Neural progenitor cell (in vitro differentiated cells): ENCODE measurements around the gene PDGFB. TPM values are rescaled to one million over a fixed set of nuclear protein-coding genes. Genes with fewer than 3 reads are reported as not detected.

Experiments
- DNase-seq: peaks from one replicate; pipeline ENCODE4 v3.0.0-alpha.2; 2016; ENCODE audit warnings: low spot score
- H2AFZ ChIP-seq: fragments of 200-600 bp; sonication (generic); replicated peaks from 2 replicates; pipeline ENCODE4 v1.6.1; 2016; ENCODE audit warnings: antibody characterized with exemption
- H3F3A ChIP-seq: fragments of 200-600 bp; sonication (generic); 2 replicates; pipeline ENCODE4 v1.6.1; 2016; ENCODE audit warnings: antibody characterized with exemption, low read depth
- H3K27ac ChIP-seq: fragments of 200-600 bp; sonication (generic); 2 replicates; pipeline ENCODE4 v1.5.1; 2016; ENCODE audit warnings: mild to moderate bottlenecking
- H3K27me3 ChIP-seq: fragments of 200-600 bp; sonication (generic); 2 replicates; pipeline ENCODE4 v1.6.1; 2016; ENCODE audit warnings: mild to moderate bottlenecking, moderate library complexity
- H3K36me3 ChIP-seq: fragments of 200-600 bp; sonication (generic); 2 replicates; pipeline ENCODE4 v1.5.1; 2016
- H3K4me1 ChIP-seq: fragments of 200-600 bp; sonication (generic); 2 replicates; pipeline ENCODE4 v1.6.1; 2016; ENCODE audit warnings: mixed run types
- H3K4me2 ChIP-seq: fragments of 200-600 bp; sonication (generic); 2 replicates; pipeline ENCODE4 v1.6.1; 2016
- H3K4me3 ChIP-seq: fragments of 200-600 bp; sonication (generic); 2 replicates; pipeline ENCODE4 v1.5.1; 2016
- H3K79me2 ChIP-seq: fragments of 200-600 bp; sonication (generic); 2 replicates; pipeline ENCODE4 v1.6.1; 2016; ENCODE audit warnings: low read depth
- H3K9ac ChIP-seq: fragments of 200-600 bp; sonication (generic); 2 replicates; pipeline ENCODE4 v1.6.1; 2016
- H3K9me3 ChIP-seq: fragments of 200-600 bp; sonication (generic); 2 replicates; pipeline ENCODE4 v1.5.1; 2016; ENCODE audit warnings: low read depth
- H4K20me1 ChIP-seq: fragments of 200-600 bp; sonication (generic); 2 replicates; pipeline ENCODE4 v1.6.1; 2016; ENCODE audit warnings: low read depth
- H3K27ac Mint-ChIP-seq: 3 replicates; pipeline ENCODE4 v1.8.0; 2021; ENCODE audit warnings: mixed read lengths
- H3K27me3 Mint-ChIP-seq: 2 replicates; pipeline ENCODE4 v1.8.0; 2022; ENCODE audit warnings: low read depth, mild to moderate bottlenecking, inconsistent platforms, moderate library complexity, mixed read lengths; ENCODE audit not compliant: insufficient read depth
- H3K36me3 Mint-ChIP-seq: 3 replicates; pipeline ENCODE4 v1.8.0; 2021; ENCODE audit warnings: mixed read lengths
- H3K4me1 Mint-ChIP-seq: 3 replicates; pipeline ENCODE4 v1.8.0; 2021; ENCODE audit warnings: mixed read lengths
- H3K4me3 Mint-ChIP-seq: 3 replicates; pipeline ENCODE4 v1.8.0; 2021; ENCODE audit warnings: mild to moderate bottlenecking, moderate library complexity, mixed read lengths
- H3K9me3 Mint-ChIP-seq: 3 replicates; pipeline ENCODE4 v1.8.0; 2020; ENCODE audit warnings: mixed read lengths
- CTCF ChIP-seq: fragments of 200-600 bp; sonication (generic); IDR thresholded peaks from 2 replicates; pipeline ENCODE4 v1.5.1; 2017; ENCODE audit warnings: antibody characterized with exemption, mild to moderate bottlenecking
- EZH2 ChIP-seq: fragments of 200-600 bp; sonication (generic); IDR thresholded peaks from 2 replicates; pipeline ENCODE4 v1.6.1; 2017; ENCODE audit warnings: antibody characterized with exemption, mild to moderate bottlenecking, moderate library complexity
- EZH2phosphoT487 ChIP-seq: fragments of 200-600 bp; sonication (generic); IDR thresholded peaks from 2 replicates; pipeline ENCODE4 v1.6.1; 2017; ENCODE audit warnings: antibody characterized with exemption
- total RNA-seq: library from RNA; depleted of rRNA; stranded (reverse); fragments of >200 nt; gene quantifications from 2 replicates; pipeline ENCODE4 v1.2.3, GENCODE V29; 2015; ENCODE audit warnings: low replicate concordance

Gene PDGFB
- total RNA-seq, 1 donor from 2014 or later, result 0.15 TPM

DNA sequence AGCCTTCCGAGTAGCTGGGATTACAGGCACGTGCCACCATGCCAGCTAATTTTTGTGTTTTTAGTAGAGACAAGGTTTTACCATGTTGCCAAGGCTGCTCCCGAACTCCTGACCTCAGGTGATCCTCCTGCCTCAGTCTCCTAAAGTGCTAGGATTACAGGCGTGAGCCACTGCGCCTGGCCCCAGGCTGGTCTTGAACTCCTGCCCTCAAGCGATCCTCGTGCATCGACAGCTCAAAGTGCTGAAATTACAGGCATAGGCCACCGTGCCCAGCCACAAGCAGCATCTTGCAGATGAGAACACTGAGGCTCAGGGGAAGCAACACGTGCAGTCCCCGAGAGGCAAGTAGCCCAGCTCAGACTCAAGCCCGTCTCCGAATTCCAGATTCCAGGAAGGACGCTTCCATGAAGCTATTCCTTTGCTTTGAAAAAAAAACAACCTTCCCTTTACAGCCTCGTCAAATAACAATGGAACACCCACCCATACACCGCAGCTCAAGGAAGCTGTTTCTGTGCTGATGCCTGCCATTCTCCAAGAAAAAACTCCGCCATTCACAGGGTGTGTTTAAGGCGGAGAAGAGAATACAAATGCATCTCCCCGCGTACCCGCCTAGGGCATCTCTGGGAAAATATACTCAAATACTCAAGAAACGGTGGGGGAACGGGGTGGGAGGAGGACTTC, 34.5 kb upstream of the PDGFB start:
- H3K27me3 Mint-ChIP-seq, result peaks cover 6% of the 10 kb centered on the region
- H3K36me3 ChIP-seq, result no peaks in the 10 kb centered on the region
- H3K4me1 Mint-ChIP-seq, result peaks cover 19% of the 10 kb centered on the region
- no peak overlapping the region for H3K4me3 ChIP-seq
- H3K36me3 Mint-ChIP-seq, result peaks cover 3% of the 10 kb centered on the region
- peaks cover 8% of the 10 kb centered on the region for H3F3A ChIP-seq
- H3K79me2 ChIP-seq, result no peaks in the 10 kb centered on the region
- H3K4me2 ChIP-seq, result peak overlapping the region; percentile 8
- H3K27ac Mint-ChIP-seq, result peak overlapping the region; percentile 72
- no peaks in the 10 kb centered on the region for H3K27me3 ChIP-seq
- H3K4me1 ChIP-seq, result peaks cover 7% of the 10 kb centered on the region
- H2AFZ ChIP-seq, result peak overlapping the region; percentile 36
- no peak for TF ChIP-seq EZH2
- no peak for TF ChIP-seq EZH2phosphoT487
- no peak for TF ChIP-seq CTCF
- no peaks in the 10 kb centered on the region for H3K9me3 ChIP-seq
- H3K9ac ChIP-seq, result no peak overlapping the region
- H4K20me1 ChIP-seq, result no peaks in the 10 kb centered on the region
- no peak overlapping the region for H3K27ac ChIP-seq
- H3K4me3 Mint-ChIP-seq, result no peak overlapping the region
- no peak for DNase-seq
- peaks cover 5% of the 10 kb centered on the region for H3K9me3 Mint-ChIP-seq

- Histone ChIP-seq H2AFZ (no peak overlapping the region), H3K9ac (no peak overlapping the region), H3K27ac (no peak overlapping the region), H3K4me3 (no peak overlapping the region), H3K4me2 (no peak overlapping the region), H4K20me1 (no peaks in the 10 kb centered on the region), H3F3A (peaks cover 8% of the 10 kb centered on the region), H3K9me3 (no peaks in the 10 kb centered on the region), H3K36me3 (no peaks in the 10 kb centered on the region), H3K79me2 (no peaks in the 10 kb centered on the region), H3K27me3 (no peaks in the 10 kb centered on the region), H3K4me1 (peaks cover 7% of the 10 kb centered on the region)
- peaks cover 3% of the 10 kb centered on the region for H3K36me3 Mint-ChIP-seq
- no peak overlapping the region for H3K4me3 Mint-ChIP-seq
- no peak overlapping the region for H3K27ac Mint-ChIP-seq
- DNase-seq, result no peak
- peaks cover 9% of the 10 kb centered on the region for H3K27me3 Mint-ChIP-seq
- H3K4me1 Mint-ChIP-seq, result peaks cover 17% of the 10 kb centered on the region
- H3K9me3 Mint-ChIP-seq, result peaks cover 5% of the 10 kb centered on the region
- no peak for TF ChIP-seq EZH2
- no peak for TF ChIP-seq CTCF
- no peak for TF ChIP-seq EZH2phosphoT487
Measured at GRCh38 chr22:39278040-39278439, 33.3 kb upstream of the PDGFB start.

- no peak overlapping the region for H3K4me3 ChIP-seq
- Mint-ChIP-seq H3K27ac (peak overlapping the region; percentile 33), H3K27me3 (peaks cover 11% of the 10 kb centered on the region), H3K4me3 (peak overlapping the region; percentile 50), H3K4me1 (peaks cover 12% of the 10 kb centered on the region), H3K9me3 (peaks cover 5% of the 10 kb centered on the region), H3K36me3 (peaks cover 3% of the 10 kb centered on the region)
- no peak overlapping the region for H3K27ac ChIP-seq
- peaks cover 8% of the 10 kb centered on the region for H3F3A ChIP-seq
- H3K79me2 ChIP-seq, result no peaks in the 10 kb centered on the region
- H3K4me2 ChIP-seq, result no peak overlapping the region
- H3K9me3 ChIP-seq, result no peaks in the 10 kb centered on the region
- H3K4me1 ChIP-seq, result peaks cover 7% of the 10 kb centered on the region
- no peak overlapping the region for H2AFZ ChIP-seq
- DNase-seq, result no peak
- no peaks in the 10 kb centered on the region for H3K36me3 ChIP-seq
- no peak overlapping the region for H3K9ac ChIP-seq
- no peak for TF ChIP-seq CTCF
- no peak for TF ChIP-seq EZH2phosphoT487
- no peak for TF ChIP-seq EZH2
- H3K27me3 ChIP-seq, result no peaks in the 10 kb centered on the region
- no peaks in the 10 kb centered on the region for H4K20me1 ChIP-seq
Measured at GRCh38 chr22:39277142-39277607, 32.4 kb upstream of the PDGFB start.
